ENCODE data around the gene EED.

EED gene

DNA sequence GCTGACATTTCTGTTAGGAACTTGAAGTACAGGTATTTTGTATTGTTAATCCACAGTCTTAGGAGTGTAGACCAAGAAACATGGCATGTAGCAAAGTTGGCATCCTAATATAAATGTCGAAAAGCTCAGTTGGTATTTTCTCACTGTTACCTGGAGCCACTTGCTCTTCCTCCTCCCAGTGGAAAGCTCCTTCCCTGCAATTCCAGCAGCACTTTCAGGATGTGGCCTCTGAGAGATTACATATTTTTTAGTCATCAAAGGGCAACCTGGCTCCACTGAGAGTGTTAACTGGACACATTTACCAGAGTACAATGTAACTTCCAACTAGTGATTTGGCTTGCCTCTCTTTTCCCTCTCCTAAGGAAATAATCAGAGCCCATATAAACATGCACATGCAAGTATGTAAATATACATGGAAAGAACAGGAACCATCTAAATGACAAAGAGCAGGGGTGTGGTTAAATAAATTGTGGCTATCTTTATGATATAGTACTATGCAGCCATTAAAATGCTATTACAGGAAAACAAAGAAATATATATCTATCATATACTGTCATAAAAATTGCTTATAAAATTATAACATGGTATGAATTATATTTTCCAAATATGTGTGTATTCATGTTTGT, 14.3 kb upstream of the EED start:
- no peak for DNase-seq (ENCODE audit: low read depth in 1 of 2, low spot score in 1 of 2)
- no peak overlapping the region for H3K27ac ChIP-seq (replicated peaks)
- H3K27me3 ChIP-seq (ENCODE audit: insufficient read depth, poor library complexity, severe bottlenecking), result no peaks in the 10 kb centered on the region
- no peak overlapping the region for H3K4me3 ChIP-seq (replicated peaks; ENCODE audit: insufficient read depth, low read length)
- TF ChIP-seq, protein P1, sequence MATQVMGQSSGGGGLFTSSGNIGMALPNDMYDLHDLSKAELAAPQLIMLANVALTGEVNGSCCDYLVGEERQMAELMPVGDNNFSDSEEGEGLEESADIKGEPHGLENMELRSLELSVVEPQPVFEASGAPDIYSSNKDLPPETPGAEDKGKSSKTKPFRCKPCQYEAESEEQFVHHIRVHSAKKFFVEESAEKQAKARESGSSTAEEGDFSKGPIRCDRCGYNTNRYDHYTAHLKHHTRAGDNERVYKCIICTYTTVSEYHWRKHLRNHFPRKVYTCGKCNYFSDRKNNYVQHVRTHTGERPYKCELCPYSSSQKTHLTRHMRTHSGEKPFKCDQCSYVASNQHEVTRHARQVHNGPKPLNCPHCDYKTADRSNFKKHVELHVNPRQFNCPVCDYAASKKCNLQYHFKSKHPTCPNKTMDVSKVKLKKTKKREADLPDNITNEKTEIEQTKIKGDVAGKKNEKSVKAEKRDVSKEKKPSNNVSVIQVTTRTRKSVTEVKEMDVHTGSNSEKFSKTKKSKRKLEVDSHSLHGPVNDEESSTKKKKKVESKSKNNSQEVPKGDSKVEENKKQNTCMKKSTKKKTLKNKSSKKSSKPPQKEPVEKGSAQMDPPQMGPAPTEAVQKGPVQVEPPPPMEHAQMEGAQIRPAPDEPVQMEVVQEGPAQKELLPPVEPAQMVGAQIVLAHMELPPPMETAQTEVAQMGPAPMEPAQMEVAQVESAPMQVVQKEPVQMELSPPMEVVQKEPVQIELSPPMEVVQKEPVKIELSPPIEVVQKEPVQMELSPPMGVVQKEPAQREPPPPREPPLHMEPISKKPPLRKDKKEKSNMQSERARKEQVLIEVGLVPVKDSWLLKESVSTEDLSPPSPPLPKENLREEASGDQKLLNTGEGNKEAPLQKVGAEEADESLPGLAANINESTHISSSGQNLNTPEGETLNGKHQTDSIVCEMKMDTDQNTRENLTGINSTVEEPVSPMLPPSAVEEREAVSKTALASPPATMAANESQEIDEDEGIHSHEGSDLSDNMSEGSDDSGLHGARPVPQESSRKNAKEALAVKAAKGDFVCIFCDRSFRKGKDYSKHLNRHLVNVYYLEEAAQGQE (IDR thresholded peaks at IDR 0.05; ENCODE audit: insufficient replicate concordance, low read depth), result no peak

DNA sequence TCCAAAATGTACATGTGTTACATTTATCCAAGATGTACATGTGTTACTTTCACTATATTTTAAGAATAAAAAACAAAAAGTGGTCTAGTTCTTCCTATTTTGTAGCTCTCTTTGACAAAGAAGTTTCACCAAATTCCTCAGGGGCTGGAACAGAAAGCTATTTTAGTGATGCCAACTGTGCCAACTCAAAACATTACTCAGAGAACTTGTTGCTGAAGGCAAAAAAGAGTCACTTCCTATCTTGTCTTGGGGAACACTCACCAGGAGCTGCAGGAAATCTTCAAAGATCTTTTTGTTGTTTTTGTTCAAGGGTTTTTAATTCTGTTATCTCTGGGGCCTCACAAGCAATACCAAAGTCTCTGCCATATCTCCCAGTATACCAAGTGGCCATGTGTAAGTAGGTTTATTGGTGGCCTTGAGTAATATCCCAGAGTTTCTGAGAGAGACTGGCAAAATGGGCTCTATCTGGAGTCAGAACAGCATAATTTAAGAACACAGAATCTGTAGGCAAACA, 13.6 kb upstream of the EED start:
- TF ChIP-seq, protein P1 (IDR thresholded peaks at IDR 0.05; ENCODE audit: insufficient replicate concordance, low read depth), result no peak
- no peak for TF ChIP-seq GABPA (IDR thresholded peaks at IDR 0.05; ENCODE audit: low read depth)
- TF ChIP-seq POLR2AphosphoS5 (IDR thresholded peaks at IDR 0.05; ENCODE audit: low read depth), result no peak
- TF ChIP-seq SPI1 (IDR thresholded peaks at IDR 0.05; ENCODE audit: borderline replicate concordance, low read depth), result no peak
- TF ChIP-seq, protein P2, sequence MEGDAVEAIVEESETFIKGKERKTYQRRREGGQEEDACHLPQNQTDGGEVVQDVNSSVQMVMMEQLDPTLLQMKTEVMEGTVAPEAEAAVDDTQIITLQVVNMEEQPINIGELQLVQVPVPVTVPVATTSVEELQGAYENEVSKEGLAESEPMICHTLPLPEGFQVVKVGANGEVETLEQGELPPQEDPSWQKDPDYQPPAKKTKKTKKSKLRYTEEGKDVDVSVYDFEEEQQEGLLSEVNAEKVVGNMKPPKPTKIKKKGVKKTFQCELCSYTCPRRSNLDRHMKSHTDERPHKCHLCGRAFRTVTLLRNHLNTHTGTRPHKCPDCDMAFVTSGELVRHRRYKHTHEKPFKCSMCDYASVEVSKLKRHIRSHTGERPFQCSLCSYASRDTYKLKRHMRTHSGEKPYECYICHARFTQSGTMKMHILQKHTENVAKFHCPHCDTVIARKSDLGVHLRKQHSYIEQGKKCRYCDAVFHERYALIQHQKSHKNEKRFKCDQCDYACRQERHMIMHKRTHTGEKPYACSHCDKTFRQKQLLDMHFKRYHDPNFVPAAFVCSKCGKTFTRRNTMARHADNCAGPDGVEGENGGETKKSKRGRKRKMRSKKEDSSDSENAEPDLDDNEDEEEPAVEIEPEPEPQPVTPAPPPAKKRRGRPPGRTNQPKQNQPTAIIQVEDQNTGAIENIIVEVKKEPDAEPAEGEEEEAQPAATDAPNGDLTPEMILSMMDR (IDR thresholded peaks at IDR 0.05; ENCODE audit: insufficient read depth, low read length), result no peak
- Histone ChIP-seq H3K4me3 (replicated peaks; ENCODE audit: insufficient read depth, low read length) (no peak overlapping the region), H3K27ac (replicated peaks) (no peak overlapping the region), H3K27me3 (ENCODE audit: insufficient read depth, poor library complexity, severe bottlenecking) (no peaks in the 10 kb centered on the region)
- no peak for DNase-seq (ENCODE audit: low read depth in 1 of 2, low spot score in 1 of 2)

GRCh38 chr11:86232556-86232955, 12.0 kb upstream of the EED start:
- H3K27me3 ChIP-seq (ENCODE audit: insufficient read depth, poor library complexity, severe bottlenecking), result no peaks in the 10 kb centered on the region
- no peak for TF ChIP-seq SPI1 (IDR thresholded peaks at IDR 0.05; ENCODE audit: borderline replicate concordance, low read depth)
- TF ChIP-seq, protein P2 (IDR thresholded peaks at IDR 0.05; ENCODE audit: insufficient read depth, low read length), result no peak
- no peak for TF ChIP-seq POLR2AphosphoS5 (IDR thresholded peaks at IDR 0.05; ENCODE audit: low read depth)
- no peak for TF ChIP-seq GABPA (IDR thresholded peaks at IDR 0.05; ENCODE audit: low read depth)
- TF ChIP-seq, protein P1 (IDR thresholded peaks at IDR 0.05; ENCODE audit: insufficient replicate concordance, low read depth), result no peak
- H3K4me3 ChIP-seq (replicated peaks; ENCODE audit: insufficient read depth, low read length), result no peak overlapping the region
- DNase-seq (ENCODE audit: low read depth in 1 of 2, low spot score in 1 of 2), result no peak
- H3K27ac ChIP-seq (replicated peaks), result no peak overlapping the region
